PC-3 (cell line): Measurements from ENCODE around the gene TAF12. TPM values are rescaled to one million over a fixed set of nuclear protein-coding genes. Genes with fewer than 3 reads are reported as not detected.

Experiments
- ATAC-seq: fragments of 200-7000 bp; cut with Tn5 transposase; 2 replicates; pipeline ENCODE4 v1.9.1; 2020; ENCODE audit warnings: mild to moderate bottlenecking, moderate library complexity
- BruUV-seq: library from RNA; stranded (reverse); fragments of 400-500 nt; replicated peaks from 2 replicates; lab custom pipeline; 2021; lab: Mats Ljungman, UMichigan
- CTCF ChIA-PET: fragments of 300-600 bp; sonication (Branson Sonifier 250); formaldehyde crosslinking; loops from one replicate; lab custom pipeline; 2022; ENCODE audit warnings: antibody characterized with exemption; lab: Charles Lee
- POLR2A ChIA-PET: fragments of 300-600 bp; sonication (Branson Sonifier 250); formaldehyde crosslinking; loops from one replicate; lab custom pipeline; 2022; ENCODE audit warnings: antibody characterized with exemption; ENCODE audit not compliant: unreplicated experiment; lab: Charles Lee
- DNase-seq: peaks from one replicate; pipeline ENCODE4 v3.0.0-alpha.2; 2015
- H2AFZ ChIP-seq: fragments of 300-600 bp; sonication (generic); 2 replicates; pipeline ENCODE4 v1.6.0; 2016; ENCODE audit warnings: antibody characterized with exemption, low read length
- H3F3A ChIP-seq: fragments of 300-600 bp; sonication (generic); one replicate; pipeline ENCODE4 v1.6.0; 2017; ENCODE audit warnings: antibody characterized with exemption, low read length, control low read depth, mild to moderate bottlenecking; ENCODE audit not compliant: unreplicated experiment
- H3K27ac ChIP-seq: fragments of 300-600 bp; sonication (generic); 2 replicates; pipeline ENCODE4 v1.5.1; 2016; ENCODE audit warnings: mild to moderate bottlenecking, low read length
- H3K27me3 ChIP-seq: fragments of 300-600 bp; sonication (generic); 2 replicates; pipeline ENCODE4 v1.6.1; 2016; ENCODE audit warnings: low read length, mixed read lengths
- H3K36me3 ChIP-seq: fragments of 300-600 bp; sonication (generic); 2 replicates; pipeline ENCODE4 v1.6.1; 2016; ENCODE audit warnings: low read depth, mixed run types, low read length, mixed read lengths
- H3K4me1 ChIP-seq: fragments of 300-600 bp; sonication (generic); 2 replicates; pipeline ENCODE4 v1.5.1; 2016; ENCODE audit warnings: low read length; ENCODE audit not compliant: insufficient read depth
- H3K4me2 ChIP-seq: fragments of 300-600 bp; sonication (generic); 2 replicates; pipeline ENCODE4 v1.6.0; 2016; ENCODE audit warnings: low read length
- H3K4me3 ChIP-seq: fragments of 300-600 bp; sonication (generic); 2 replicates; pipeline ENCODE4 v1.5.1; 2016; ENCODE audit warnings: mild to moderate bottlenecking, low read length, mixed read lengths
- H3K79me2 ChIP-seq: fragments of 300-600 bp; sonication (generic); 2 replicates; pipeline ENCODE4 v1.6.1; 2017; ENCODE audit warnings: low read length, mixed read lengths
- H3K9ac ChIP-seq: fragments of 300-600 bp; sonication (generic); 2 replicates; pipeline ENCODE4 v1.6.0; 2016; ENCODE audit warnings: mild to moderate bottlenecking, low read length
- H3K9me2 ChIP-seq: fragments of 300-600 bp; sonication (generic); replicated peaks from 2 replicates; pipeline ENCODE4 v1.6.1; 2016; ENCODE audit warnings: mixed run types, low read length, mixed read lengths
- H3K9me3 ChIP-seq: fragments of 300-600 bp; sonication (generic); 2 replicates; pipeline ENCODE4 v1.6.1; 2016; ENCODE audit warnings: low read length, mixed read lengths
- H4K20me1 ChIP-seq: fragments of 300-600 bp; sonication (generic); 2 replicates; pipeline ENCODE4 v1.6.1; 2016; ENCODE audit warnings: low read length, mixed read lengths
- EZH2 ChIP-seq: fragments of 300-600 bp; sonication (generic); IDR thresholded peaks from one replicate; pipeline ENCODE4 v1.6.1; 2017; ENCODE audit warnings: antibody characterized with exemption, mild to moderate bottlenecking, low read length; ENCODE audit not compliant: unreplicated experiment
- EZH2phosphoT487 ChIP-seq: fragments of 300-600 bp; sonication (generic); IDR thresholded peaks from 2 replicates; pipeline ENCODE4 v1.6.1; 2018; ENCODE audit warnings: mild to moderate bottlenecking, antibody characterized with exemption, low read length, borderline replicate concordance
- intact Hi-C: fragments of 100-400 bp; cut with micrococcal nuclease; formaldehyde crosslinking; loops from 2 replicates; pipeline ENCODE4 v1.9.0; 2023
- total RNA-seq: library from RNA; depleted of rRNA; stranded (reverse); fragments of >200 nt; gene quantifications from 2 replicates; pipeline ENCODE4 v1.2.3, GENCODE V29; 2014
- TF ChIP-seq, protein P1 (sequence below): fragments of 300-600 bp; sonication (generic); conservative IDR thresholded peaks from 2 replicates; pipeline ENCODE4 v1.5.1; 2017; ENCODE audit warnings: antibody characterized with exemption, low read depth, mild to moderate bottlenecking, low read length

TAF12 gene
- total RNA-seq, 1 experiment from 2014 or later: 44.1 TPM

DNA sequence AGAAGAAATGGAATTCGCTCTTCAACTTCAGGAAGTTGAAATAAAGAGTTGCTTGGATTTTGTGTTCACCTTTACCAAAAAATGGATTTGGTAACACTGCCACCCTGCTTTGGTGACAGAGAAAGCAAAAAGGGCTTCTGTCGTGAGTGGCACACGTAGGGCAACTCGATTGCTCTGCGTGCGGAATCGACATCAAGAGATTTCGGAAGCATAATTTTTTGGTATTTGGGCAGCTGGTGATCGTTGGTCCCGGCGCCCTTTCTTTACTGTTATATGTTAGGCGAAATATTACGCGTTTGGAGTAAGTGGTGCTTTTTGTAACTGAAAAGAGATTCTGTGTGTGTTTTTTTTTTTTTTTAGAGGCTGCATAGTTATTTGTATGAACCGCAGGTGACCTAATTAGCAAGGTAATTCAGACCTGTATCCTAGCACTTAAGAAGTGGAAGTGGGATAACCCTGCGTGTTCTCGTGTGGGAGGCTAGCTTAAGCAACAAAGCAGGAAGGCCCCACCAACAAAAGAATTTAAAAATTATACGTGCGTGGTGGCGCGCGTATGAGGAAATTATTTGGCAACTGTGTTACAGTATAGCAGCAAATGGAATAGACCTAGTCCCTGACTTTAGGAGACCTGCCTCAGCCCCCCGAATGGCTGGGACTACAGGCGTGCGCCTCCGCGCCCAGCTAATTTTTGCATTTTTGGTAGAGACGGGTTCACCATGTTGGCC is 5.8 kb upstream of the TAF12 start, which contains the start of gene RNU11:
RNU11 (plus strand) TSS at position 127 of the 725 bp plus-strand sequence.
- ChIA-PET CTCF (interaction anchor here (0.6 kb wide), 1 partner anchor 111 kb away, joined by 3 read pairs; no protein-coding TSS in a partner anchor), POLR2A (interaction anchor here (0.6 to 1.4 kb wide), 9 partner anchors 11 to 440 kb away, joined by 4 to 32 read pairs (median 5); partner anchors contain the start of genes GMEB1 and YTHDF2)
- Histone ChIP-seq H3K9ac (peak within 1 kb of the TSS; percentile 88), H3K9me3 (no peaks in the 10 kb centered on the region), H3K27ac (peak within 1 kb of the TSS; percentile 93), H3K36me3 (no peaks in the 10 kb centered on the region), H3K4me2 (peak within 1 kb of the TSS; percentile 80), H3K27me3 (no peaks in the 10 kb centered on the region), H4K20me1 (no peaks in the 10 kb centered on the region), H3K4me1 (peaks cover 17% of the 10 kb centered on the region), H3K9me2 (no peaks in the 10 kb centered on the region), H3F3A (peaks cover 8% of the 10 kb centered on the region), H2AFZ (peak within 1 kb of the TSS; percentile 83), H3K79me2 (no peaks in the 10 kb centered on the region; the same call in 1 of the 2 replicates), H3K4me3 (peak within 1 kb of the TSS; percentile 48)
- BruUV-seq: TSS peak; percentile 100
- peak; percentile 98 for DNase-seq
- ATAC-seq: peak; percentile 80
- TF ChIP-seq EZH2phosphoT487 (no peak), EZH2 (no peak)
- TF ChIP-seq, protein P1, sequence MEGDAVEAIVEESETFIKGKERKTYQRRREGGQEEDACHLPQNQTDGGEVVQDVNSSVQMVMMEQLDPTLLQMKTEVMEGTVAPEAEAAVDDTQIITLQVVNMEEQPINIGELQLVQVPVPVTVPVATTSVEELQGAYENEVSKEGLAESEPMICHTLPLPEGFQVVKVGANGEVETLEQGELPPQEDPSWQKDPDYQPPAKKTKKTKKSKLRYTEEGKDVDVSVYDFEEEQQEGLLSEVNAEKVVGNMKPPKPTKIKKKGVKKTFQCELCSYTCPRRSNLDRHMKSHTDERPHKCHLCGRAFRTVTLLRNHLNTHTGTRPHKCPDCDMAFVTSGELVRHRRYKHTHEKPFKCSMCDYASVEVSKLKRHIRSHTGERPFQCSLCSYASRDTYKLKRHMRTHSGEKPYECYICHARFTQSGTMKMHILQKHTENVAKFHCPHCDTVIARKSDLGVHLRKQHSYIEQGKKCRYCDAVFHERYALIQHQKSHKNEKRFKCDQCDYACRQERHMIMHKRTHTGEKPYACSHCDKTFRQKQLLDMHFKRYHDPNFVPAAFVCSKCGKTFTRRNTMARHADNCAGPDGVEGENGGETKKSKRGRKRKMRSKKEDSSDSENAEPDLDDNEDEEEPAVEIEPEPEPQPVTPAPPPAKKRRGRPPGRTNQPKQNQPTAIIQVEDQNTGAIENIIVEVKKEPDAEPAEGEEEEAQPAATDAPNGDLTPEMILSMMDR: no peak
- intact Hi-C loops: loop anchor here (2.0 kb wide), 3 partner anchors 20 to 228 kb away; partner anchors contain the start of genes GMEB1 and YTHDF2

- Histone ChIP-seq H3K9me3 (no peaks in the 10 kb centered on the region), H3K4me3 (peak overlapping the region; percentile 48), H4K20me1 (no peaks in the 10 kb centered on the region), H3K36me3 (no peaks in the 10 kb centered on the region), H2AFZ (peak overlapping the region; percentile 83), H3K27ac (peak overlapping the region; percentile 93), H3K27me3 (no peaks in the 10 kb centered on the region), H3K4me2 (peak overlapping the region; percentile 80), H3K4me1 (peaks cover 22% of the 10 kb centered on the region), H3K9me2 (no peaks in the 10 kb centered on the region), H3F3A (peaks cover 8% of the 10 kb centered on the region), H3K79me2 (no peaks in the 10 kb centered on the region; the same call in 1 of the 2 replicates), H3K9ac (peak overlapping the region; percentile 88)
- BruUV-seq: no TSS peak
- TF ChIP-seq EZH2 (no peak), EZH2phosphoT487 (no peak)
- TF ChIP-seq, protein P1: no peak
- CTCF ChIA-PET: interaction anchor here (0.6 kb wide), 1 partner anchor 110 kb away, joined by 3 read pairs; no protein-coding TSS in a partner anchor
- DNase-seq (peak; percentile 89), ATAC-seq (peak; percentile 76)
- POLR2A ChIA-PET: interaction anchor here (0.6 to 1.4 kb wide), 4 partner anchors 20 to 229 kb away, joined by 5 to 32 read pairs (median 9); partner anchors contain the start of genes GMEB1 and YTHDF2
- intact Hi-C loops: loop anchor here (2.0 kb wide), 3 partner anchors 21 to 229 kb away; partner anchors contain the start of genes GMEB1 and YTHDF2
Measured at GRCh38 chr1:28648008-28648473, 5.2 kb upstream of the TAF12 start.
